ENCODE results near the gene NTRK2.

DNA sequence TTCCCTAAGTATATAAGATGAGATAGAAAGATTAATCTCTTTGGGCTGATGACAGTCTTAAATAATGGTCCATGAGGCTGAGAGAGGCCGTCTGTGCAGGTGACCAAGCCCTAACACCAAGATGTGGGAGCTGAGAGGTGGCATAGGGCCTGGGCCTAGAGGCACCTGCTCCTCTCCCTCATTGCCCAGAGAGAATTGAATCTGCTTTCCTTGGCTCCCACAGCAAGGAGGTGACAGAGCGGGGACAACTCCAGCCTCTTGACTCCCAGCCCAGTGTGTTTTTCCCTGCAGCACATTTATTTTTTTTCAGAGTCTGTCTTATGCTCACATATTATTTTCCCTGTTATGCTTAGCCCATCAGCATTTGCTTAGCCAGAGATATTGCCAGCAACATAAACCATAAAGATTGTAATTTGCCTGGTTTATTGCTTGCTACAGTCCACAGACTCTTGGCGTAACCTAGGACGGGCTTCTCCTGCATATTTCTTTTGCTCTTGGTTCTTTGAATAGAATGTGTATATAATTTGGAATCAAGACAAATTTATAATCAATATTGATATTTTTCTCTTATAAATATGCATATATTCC is 105.6 kb downstream of the NTRK2 start:
- TF ChIP-seq, protein P1, sequence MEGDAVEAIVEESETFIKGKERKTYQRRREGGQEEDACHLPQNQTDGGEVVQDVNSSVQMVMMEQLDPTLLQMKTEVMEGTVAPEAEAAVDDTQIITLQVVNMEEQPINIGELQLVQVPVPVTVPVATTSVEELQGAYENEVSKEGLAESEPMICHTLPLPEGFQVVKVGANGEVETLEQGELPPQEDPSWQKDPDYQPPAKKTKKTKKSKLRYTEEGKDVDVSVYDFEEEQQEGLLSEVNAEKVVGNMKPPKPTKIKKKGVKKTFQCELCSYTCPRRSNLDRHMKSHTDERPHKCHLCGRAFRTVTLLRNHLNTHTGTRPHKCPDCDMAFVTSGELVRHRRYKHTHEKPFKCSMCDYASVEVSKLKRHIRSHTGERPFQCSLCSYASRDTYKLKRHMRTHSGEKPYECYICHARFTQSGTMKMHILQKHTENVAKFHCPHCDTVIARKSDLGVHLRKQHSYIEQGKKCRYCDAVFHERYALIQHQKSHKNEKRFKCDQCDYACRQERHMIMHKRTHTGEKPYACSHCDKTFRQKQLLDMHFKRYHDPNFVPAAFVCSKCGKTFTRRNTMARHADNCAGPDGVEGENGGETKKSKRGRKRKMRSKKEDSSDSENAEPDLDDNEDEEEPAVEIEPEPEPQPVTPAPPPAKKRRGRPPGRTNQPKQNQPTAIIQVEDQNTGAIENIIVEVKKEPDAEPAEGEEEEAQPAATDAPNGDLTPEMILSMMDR (conservative IDR thresholded peaks at IDR 0.05; ENCODE audit: low read depth, low read length): no peak
- TF ChIP-seq EZH2 (IDR thresholded peaks at IDR 0.05; ENCODE audit: borderline replicate concordance, low read depth, low read length, poor library complexity, severe bottlenecking): no peak

All from A673 (cell line).